HG03354 (cell line): ENCODE data around the gene SH2D4B.

Experiments used
- ATAC-seq: cut with Tn5 transposase; IDR thresholded peaks from one replicate; pipeline ENCODE4 v1.9.1; 2021; ENCODE audit warnings: mild to moderate bottlenecking; ENCODE audit not compliant: unreplicated experiment, poor library complexity, severe bottlenecking

SH2D4B gene

GRCh38 chr10:80537736-80538480, at the start of gene SH2D4B:
TSS of gene SH2D4B (plus strand) at chr10:80537902. CDS start at chr10:80538332, 430 bp downstream.
- ATAC-seq = no peak

DNA sequence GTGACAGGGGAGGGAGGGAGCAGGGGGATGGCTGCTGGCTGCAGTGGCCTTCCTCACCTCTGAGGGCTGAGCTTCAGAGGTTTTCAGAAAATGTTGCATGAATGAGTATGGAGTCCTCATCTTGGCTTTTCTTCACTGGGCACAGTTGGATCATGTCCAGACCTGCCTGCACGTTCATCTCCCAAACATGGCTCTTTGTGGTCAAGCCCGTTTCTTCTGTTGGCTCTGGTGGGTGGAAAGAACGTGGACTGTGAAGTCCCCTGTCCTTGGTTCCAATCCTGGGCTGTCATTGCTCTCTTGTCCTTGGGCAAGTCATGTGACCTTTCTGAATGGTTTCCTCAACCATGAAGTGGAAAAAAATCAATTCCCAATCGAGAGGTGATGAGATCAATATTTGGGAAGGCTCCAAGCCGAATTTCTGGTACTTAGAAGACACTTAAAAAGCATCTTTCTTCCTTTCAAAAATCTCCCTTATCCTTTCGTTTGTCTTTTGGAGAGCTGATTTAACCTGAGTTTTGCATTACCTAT, 49.1 kb upstream of the SH2D4B start:
- no peak for ATAC-seq

DNA sequence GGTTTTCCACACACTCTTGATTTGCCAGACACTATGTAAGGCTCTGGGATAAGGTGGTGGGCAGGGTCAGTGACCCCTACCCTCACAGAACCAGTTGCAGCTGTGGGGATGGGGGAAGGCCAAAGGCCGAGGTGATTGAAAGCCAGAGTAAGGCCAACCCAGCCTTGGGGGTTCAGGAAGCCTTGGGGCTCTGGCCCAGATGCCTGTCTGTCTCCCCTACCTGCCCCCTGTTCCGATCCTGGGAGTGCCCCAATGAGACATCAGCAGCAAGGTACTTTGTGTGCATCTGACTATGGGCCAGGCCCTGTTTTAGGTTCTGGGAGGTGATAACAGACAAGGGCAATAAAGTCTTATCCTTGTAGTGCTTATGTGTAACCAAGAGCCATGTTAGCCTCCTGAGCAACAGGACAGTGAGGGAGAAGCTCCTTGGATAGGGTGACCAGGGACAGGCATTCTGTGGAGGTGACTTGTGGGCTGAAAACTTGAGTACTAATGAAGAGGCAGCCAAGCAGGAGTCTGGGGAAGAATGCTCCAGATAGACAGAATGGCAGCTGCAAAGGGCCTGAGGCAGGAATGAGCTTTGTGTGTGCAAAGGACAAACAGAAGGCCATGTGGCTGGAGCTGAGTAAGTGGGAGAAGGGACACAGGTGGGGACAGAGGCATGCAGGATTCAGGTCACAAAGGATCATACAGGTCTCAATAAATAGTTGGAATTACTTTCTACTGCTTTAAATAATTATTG, 48.2 kb upstream of the SH2D4B start:
- ATAC-seq = no peak

GRCh38 chr10:80491251-80492102, 46.2 kb upstream of the SH2D4B start:
- no peak for ATAC-seq

GRCh38 chr10:80492848-80493521, 44.7 kb upstream of the SH2D4B start:
- peak; percentile 33 for ATAC-seq

DNA sequence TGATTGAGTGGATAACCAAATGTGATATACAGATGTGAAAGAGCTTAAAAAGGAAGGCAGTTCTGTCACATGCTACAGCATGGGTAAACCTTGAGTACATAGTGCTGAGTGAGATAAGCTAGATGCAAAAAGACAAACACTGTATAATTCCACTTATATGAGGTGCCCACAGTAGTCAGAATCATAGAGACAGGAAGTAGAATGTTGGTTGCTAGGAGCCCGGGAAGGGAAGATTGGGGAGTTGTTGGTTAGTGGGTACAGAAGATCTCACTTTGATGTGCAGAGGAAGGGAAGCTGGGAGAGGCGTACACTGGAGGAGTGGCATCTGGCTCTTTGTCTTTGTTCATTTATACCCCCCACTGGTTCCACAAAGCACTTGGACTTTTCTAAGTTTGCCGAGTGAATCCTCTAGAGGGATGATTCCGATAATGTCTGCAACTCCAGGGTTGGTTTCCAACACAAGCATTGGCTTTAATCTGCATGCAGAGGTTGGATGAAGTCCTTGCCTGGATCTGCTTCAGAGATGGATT, 44.1 kb upstream of the SH2D4B start:
- peak; percentile 72 for ATAC-seq

GRCh38 chr10:80496555-80497172, 41.0 kb upstream of the SH2D4B start:
- no peak for ATAC-seq

GRCh38 chr10:80497187-80498077, 40.3 kb upstream of the SH2D4B start:
- no peak for ATAC-seq

DNA sequence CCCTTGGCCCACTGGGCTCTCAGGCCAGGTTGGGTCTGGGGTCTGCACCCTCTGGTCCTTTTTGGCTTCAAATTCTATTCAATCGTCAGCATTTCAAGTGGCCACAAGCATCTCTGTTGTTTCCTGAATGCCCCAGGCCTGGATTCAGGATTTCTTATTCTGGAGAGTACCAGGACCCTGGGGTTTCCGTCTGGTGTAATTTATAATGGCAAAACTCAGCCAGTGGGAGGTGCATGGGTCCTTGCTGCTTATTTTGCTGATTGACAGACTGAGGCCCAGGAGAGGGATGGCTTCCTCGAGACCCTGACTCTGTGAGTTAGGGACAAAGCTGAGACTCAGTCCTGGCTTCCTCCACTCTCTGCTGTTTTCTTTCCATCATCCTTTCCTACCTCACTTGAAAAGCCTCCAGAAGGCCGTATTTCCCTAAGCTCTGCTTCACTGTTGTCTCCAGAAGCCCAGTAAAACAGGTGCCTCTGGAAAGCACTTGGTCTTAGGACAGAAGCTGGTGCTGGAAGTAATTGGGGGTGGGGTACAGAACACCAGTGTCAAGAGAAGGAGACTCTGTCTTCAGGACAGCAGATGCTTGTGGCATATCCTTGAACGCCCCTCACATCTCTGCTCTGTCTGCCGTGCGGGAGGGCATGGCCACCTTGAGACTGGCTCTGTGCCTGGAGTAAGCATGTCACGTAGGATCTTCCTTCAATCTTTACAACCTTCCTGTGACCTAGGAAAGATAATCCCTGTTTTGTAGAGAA, 39.4 kb upstream of the SH2D4B start:
- ATAC-seq = no peak

GRCh38 chr10:80498833-80499741, 38.6 kb upstream of the SH2D4B start:
- ATAC-seq = peak; percentile 41

- ATAC-seq = peak; percentile 83
Observed at GRCh38 chr10:80500572-80501380, 36.9 kb upstream of the SH2D4B start.

DNA sequence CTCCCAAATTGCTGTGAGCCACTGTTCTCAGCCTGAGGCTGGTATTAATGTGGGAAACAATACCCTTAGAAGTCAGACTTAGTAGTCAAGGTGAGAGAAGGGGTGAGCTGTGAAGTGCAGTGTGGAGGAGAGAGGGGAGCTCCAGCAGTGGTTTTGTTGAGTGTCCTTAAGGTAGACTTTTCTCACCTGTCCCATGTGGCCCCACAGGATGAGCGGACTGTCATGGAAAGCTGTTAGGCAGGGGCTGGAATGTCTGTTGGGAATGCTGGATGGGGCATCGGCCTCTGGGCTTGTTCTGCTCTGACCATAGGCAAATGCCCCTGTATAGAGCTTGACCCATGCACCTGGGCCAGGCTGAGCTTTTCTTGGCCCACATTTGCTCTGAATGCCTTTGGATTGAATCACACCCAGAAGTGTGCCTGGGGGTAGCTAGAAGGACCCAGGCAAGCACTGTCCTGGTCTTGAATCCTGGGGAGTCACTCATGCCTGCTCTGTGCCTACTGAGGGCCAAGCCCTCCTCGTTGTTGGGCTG, 36.3 kb upstream of the SH2D4B start:
- ATAC-seq = no peak

GRCh38 chr10:80501913-80502521, 35.7 kb upstream of the SH2D4B start:
- no peak for ATAC-seq

GRCh38 chr10:80502621-80503583, 34.8 kb upstream of the SH2D4B start:
- ATAC-seq = no peak
